A673 (cell line): ENCODE measurements around the gene GPR141.

ENCODE experiments used
- EZH2 ChIP-seq: fragments of 200-600 bp; sonication (generic); IDR thresholded peaks from 2 replicates; pipeline ENCODE4 v1.6.1; 2017; ENCODE audit warnings: borderline replicate concordance, low read depth, mild to moderate bottlenecking, mixed read lengths, antibody characterized with exemption, low read length; ENCODE audit not compliant: poor library complexity, severe bottlenecking
- TF ChIP-seq, protein P1 (sequence below): fragments of 300-800, 200-600 bp; sonication (generic); conservative IDR thresholded peaks from 2 replicates; pipeline ENCODE4 v1.5.1; 2017; ENCODE audit warnings: low read depth, mild to moderate bottlenecking, antibody characterized with exemption, low read length, moderate library complexity, mixed read lengths

DNA sequence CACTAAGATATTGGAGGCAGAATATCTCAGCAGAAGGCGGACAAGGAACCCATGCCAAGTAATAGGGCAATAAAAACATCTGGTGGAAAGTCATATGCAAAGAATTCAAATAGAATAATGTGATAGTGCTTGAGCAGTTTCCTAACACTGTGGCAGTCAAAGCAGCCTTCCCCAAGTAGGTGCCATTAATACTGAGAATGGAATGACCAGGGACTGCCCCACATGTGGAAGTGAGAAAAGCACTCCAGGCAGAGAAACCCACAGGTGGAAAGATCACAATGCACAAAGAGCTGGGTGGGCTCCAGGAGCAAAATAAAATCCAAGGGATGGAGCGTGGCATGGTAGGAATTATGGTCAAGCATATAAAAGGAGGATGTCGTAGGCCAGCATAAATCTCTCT lies 100.4 kb downstream of the GPR141 start:
- TF ChIP-seq, protein P1, sequence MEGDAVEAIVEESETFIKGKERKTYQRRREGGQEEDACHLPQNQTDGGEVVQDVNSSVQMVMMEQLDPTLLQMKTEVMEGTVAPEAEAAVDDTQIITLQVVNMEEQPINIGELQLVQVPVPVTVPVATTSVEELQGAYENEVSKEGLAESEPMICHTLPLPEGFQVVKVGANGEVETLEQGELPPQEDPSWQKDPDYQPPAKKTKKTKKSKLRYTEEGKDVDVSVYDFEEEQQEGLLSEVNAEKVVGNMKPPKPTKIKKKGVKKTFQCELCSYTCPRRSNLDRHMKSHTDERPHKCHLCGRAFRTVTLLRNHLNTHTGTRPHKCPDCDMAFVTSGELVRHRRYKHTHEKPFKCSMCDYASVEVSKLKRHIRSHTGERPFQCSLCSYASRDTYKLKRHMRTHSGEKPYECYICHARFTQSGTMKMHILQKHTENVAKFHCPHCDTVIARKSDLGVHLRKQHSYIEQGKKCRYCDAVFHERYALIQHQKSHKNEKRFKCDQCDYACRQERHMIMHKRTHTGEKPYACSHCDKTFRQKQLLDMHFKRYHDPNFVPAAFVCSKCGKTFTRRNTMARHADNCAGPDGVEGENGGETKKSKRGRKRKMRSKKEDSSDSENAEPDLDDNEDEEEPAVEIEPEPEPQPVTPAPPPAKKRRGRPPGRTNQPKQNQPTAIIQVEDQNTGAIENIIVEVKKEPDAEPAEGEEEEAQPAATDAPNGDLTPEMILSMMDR = no peak
- TF ChIP-seq EZH2 = no peak
